Coronary artery (tissue), 2 donors: ENCODE measurements around the gene INSR.

Experiments
- DNase-seq: peaks from one replicate; pipeline ENCODE4 v3.0.0-alpha.2; 2017; ENCODE audit warnings: low spot score
- H3K27ac ChIP-seq, 2 donors: fragments of 200-600 bp; sonication (generic); one replicate each; pipeline ENCODE4 v1.5.1; 2016 to 2019
- H3K4me3 ChIP-seq: fragments of 200-600 bp; sonication (generic); 2 replicates; pipeline ENCODE4 v1.5.1; 2016; ENCODE audit warnings: mild to moderate bottlenecking, moderate library complexity
- TF ChIP-seq, protein P1 (sequence below): fragments of 200-600 bp; sonication (generic); IDR thresholded peaks from one replicate; pipeline ENCODE4 v1.5.1; 2019; ENCODE audit warnings: antibody characterized with exemption

Gene INSR

GRCh38 chr19:7258840-7259395 lies 35.3 kb downstream of the INSR start:
- H3K4me3 ChIP-seq: no peak overlapping the region
- DNase-seq: no peak
- TF ChIP-seq, protein P1, sequence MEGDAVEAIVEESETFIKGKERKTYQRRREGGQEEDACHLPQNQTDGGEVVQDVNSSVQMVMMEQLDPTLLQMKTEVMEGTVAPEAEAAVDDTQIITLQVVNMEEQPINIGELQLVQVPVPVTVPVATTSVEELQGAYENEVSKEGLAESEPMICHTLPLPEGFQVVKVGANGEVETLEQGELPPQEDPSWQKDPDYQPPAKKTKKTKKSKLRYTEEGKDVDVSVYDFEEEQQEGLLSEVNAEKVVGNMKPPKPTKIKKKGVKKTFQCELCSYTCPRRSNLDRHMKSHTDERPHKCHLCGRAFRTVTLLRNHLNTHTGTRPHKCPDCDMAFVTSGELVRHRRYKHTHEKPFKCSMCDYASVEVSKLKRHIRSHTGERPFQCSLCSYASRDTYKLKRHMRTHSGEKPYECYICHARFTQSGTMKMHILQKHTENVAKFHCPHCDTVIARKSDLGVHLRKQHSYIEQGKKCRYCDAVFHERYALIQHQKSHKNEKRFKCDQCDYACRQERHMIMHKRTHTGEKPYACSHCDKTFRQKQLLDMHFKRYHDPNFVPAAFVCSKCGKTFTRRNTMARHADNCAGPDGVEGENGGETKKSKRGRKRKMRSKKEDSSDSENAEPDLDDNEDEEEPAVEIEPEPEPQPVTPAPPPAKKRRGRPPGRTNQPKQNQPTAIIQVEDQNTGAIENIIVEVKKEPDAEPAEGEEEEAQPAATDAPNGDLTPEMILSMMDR: no peak
- no peak overlapping the region for H3K27ac ChIP-seq

GRCh38 chr19:7258041-7258839 lies 36.0 kb downstream of the INSR start:
- no peak for DNase-seq
- Histone ChIP-seq H3K4me3 (no peak overlapping the region), H3K27ac (no peak overlapping the region)
- TF ChIP-seq, protein P1: no peak

GRCh38 chr19:7257148-7258040 lies 36.8 kb downstream of the INSR start:
- DNase-seq: no peak
- TF ChIP-seq, protein P1: no peak
- H3K27ac ChIP-seq: no peak overlapping the region

GRCh38 chr19:7255631-7256030 lies 38.6 kb downstream of the INSR start:
- TF ChIP-seq, protein P1: no peak
- DNase-seq: no peak
- H3K27ac ChIP-seq: no peak overlapping the region
- no peak overlapping the region for H3K4me3 ChIP-seq

More at GRCh38 chr19:7257148-7258040, 36.8 kb downstream of the INSR start:
- H3K4me3 ChIP-seq: no peak overlapping the region

- no peak for DNase-seq
- Histone ChIP-seq H3K4me3 (no peak overlapping the region), H3K27ac (no peak overlapping the region)
- TF ChIP-seq, protein P1: no peak
Observed at GRCh38 chr19:7255119-7255518, 39.1 kb downstream of the INSR start.

- no peak for DNase-seq
- TF ChIP-seq, protein P1: no peak
- Histone ChIP-seq H3K4me3 (no peak overlapping the region), H3K27ac (no peak overlapping the region)
Observed at GRCh38 chr19:7254590-7254989, 39.6 kb downstream of the INSR start.
